GM12892 (cell line): ENCODE results near the gene PNCK.
"Not testable (repeated sequence)": the region's sequence is repeated elsewhere in the genome, so short reads cannot be mapped to it uniquely, and the experiment has no call there.

Experiments
- DNase-seq: peaks from one replicate; pipeline ENCODE4 v3.0.0; 2011; ENCODE audit not compliant: insufficient read length
- FAIRE-seq: peaks from 2 replicates; lab custom pipeline; 2011; peaks lifted over from hg19 to GRCh38; lab: Jason Lieb, UNC
- POLR2A ChIP-seq: IDR thresholded peaks from 2 replicates; pipeline ENCODE4 v1.6.1; 2011; ENCODE audit warnings: low read depth, low read length, control low read depth
- POLR2AphosphoS5 ChIP-seq: IDR thresholded peaks from 2 replicates; pipeline ENCODE4 v1.6.1; 2011; ENCODE audit warnings: low read depth, low read length, control low read depth
- TAF1 ChIP-seq: IDR thresholded peaks from 2 replicates; pipeline ENCODE4 v1.6.1; 2011; ENCODE audit warnings: low read depth, mild to moderate bottlenecking, control low read depth, low read length, borderline replicate concordance

The PNCK gene

DNA sequence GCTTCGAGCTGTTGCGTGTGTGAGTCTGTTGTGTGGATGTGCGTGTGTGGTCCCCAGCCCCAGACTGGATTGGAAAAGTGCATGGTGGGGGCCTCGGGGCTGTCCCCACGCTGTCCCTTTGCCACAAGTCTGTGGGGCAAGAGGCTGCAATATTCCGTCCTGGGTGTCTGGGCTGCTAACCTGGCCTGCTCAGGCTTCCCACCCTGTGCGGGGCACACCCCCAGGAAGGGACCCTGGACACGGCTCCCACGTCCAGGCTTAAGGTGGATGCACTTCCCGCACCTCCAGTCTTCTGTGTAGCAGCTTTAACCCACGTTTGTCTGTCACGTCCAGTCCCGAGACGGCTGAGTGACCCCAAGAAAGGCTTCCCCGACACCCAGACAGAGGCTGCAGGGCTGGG, 22.5 kb upstream of the PNCK start:
- FAIRE-seq (no peak), DNase-seq (no peak)
- TF ChIP-seq POLR2AphosphoS5 (no peak), TAF1 (no peak), POLR2A (no peak)

DNA sequence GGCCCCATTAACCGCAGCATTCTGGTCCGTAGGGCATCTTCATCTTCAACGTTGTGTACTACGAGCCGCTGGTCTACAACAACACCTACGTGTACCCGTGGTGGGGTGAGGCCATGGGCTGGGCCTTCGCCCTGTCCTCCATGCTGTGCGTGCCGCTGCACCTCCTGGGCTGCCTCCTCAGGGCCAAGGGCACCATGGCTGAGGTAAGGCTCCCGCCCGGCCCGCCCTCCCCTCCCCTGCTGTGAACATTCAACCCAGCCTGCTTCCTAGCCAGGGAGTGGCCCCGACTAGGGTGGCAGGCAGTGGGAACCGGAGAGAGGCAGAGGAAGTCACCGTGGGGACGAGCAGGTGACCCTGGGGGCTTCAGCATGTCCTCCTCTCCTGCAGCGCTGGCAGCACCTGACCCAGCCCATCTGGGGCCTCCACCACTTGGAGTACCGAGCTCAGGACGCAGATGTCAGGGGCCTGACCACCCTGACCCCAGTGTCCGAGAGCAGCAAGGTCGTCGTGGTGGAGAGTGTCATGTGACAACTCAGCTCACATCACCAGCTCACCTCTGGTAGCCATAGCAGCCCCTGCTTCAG, 21.2 kb upstream of the PNCK start:
- FAIRE-seq (no peak), DNase-seq (no peak)
- TF ChIP-seq POLR2A (no peak), POLR2AphosphoS5 (no peak), TAF1 (no peak)

DNA sequence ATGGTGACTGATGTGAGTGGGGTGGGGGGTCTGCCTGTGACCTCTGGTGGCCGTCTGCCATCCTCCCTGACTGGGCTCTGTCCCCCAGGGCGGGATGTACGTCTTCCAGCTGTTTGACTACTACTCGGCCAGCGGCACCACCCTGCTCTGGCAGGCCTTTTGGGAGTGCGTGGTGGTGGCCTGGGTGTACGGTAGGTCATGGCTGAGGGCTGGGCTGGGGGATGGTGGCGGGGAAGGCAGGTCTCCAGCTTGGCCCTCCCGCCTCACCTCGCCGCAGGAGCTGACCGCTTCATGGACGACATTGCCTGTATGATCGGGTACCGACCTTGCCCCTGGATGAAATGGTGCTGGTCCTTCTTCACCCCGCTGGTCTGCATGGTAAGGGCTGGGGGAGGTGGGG, 20.6 kb upstream of the PNCK start:
- not testable (repeated sequence) for DNase-seq, FAIRE-seq

DNA sequence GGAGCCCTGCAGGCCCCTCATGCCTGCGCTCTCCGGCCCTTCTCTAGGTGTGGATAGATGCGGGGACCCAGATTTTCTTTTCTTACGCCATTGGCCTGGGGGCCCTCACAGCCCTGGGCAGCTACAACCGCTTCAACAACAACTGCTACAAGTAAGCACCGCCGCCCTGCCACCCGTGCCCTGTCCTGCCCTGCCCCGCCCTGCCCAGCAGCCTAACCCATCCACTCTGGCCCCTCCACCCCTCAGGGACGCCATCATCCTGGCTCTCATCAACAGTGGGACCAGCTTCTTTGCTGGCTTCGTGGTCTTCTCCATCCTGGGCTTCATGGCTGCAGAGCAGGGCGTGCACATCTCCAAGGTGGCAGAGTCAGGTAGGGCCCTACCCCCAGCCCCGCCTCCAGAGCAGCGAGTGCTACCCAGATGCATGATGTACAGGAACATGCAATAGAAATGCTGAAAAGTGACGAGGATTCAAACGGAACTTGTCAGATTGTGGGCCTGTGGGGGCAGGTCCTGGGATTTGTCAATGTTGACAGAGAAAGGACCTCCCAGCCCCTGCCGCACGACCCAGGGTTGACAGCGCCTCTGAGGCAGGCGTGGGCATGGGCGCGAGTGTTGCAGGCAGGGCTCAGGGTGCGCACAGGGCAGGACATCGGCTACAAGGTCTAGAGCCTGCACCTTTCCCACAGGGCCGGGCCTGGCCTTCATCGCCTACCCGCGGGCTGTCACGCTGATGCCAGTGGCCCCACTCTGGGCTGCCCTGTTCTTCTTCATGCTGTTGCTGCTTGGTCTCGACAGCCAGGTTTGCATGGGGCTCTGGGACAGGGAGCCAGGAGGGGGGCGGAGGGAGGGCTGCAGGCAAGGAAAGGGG, 19.8 kb upstream of the PNCK start:
- DNase-seq (no peak), FAIRE-seq (no peak)
- TF ChIP-seq POLR2A = no peak
- TF ChIP-seq POLR2AphosphoS5 = no peak

GRCh38 chrX:153692611-153693156, 19.1 kb upstream of the PNCK start:
- TF ChIP-seq POLR2AphosphoS5 (no peak), TAF1 (no peak), POLR2A (no peak)
- DNase-seq (no peak), FAIRE-seq (no peak)

DNA sequence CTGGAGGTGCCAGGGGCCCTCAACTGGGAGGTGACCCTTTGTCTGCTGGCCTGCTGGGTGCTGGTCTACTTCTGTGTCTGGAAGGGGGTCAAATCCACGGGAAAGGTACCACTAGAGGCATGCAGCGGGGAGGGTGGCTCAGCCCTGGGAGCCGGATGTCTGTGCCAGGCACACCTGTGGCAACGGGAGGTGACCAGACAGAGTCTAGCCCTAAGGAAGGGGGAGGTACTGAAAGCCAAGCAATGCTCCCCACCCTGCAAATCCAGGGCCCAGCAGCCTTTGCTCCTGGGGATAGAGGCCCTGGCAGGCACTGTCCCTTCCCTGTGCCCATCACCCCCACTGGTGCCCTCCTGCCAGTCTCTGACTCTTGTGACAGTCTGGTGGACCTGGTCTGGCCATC, 18.4 kb upstream of the PNCK start:
- TF ChIP-seq TAF1 = no peak
- TF ChIP-seq POLR2A = no peak
- DNase-seq (no peak), FAIRE-seq (no peak)

DNA sequence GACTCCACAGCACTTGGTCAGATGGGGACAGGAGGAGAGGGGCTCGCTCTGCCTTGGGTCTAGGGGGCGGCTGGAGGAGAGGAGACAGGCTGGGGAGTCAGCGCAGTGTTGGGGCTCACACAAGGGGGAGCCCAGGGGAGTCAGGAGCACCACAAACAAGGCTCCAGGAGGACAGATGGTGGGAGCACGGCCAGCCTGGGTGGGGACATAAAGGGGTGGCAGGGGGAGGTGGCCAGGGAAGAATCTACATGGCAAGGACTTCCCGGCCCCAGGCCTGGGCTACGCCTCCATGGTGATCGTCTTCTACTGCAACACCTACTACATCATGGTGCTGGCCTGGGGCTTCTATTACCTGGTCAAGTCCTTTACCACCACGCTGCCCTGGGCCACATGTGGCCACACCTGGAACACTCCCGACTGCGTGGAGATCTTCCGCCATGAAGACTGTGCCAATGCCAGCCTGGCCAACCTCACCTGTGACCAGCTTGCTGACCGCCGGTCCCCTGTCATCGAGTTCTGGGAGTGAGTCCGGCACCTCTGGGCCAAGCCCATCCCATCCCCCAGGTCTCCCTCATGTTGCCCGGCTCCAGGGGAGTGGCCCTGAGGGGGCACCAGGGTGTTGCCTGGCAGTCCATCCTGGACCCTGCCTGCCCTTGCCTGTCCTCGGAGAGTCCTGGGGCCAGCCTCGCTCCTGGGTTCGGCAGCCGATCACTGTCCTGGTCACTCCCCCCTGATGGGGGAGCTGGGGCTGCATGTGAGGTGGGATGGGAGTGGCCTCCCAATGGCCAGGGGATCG, 17.6 kb upstream of the PNCK start:
- FAIRE-seq, DNase-seq: not testable (repeated sequence)

DNA sequence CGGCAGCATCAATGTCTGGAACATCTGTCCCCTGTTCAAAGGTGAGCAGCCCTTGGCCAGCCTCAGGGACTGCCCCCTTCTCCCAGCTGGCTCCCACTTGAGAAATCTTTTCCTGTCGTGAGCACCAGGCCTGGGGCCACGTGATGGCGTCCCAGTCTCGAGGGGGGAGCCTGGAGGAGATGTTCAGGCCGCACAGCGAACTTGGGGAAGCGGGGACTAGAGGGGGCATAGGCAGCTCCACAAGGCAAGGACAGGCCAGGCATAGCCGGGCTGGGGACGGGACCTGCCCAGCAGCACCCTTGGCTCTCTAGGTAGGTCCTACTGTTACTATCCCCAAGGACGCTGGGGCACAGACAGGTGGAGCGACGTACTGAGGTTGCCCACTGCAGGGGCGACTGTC, 16.9 kb upstream of the PNCK start:
- no peak for DNase-seq
- TF ChIP-seq POLR2A (no peak), TAF1 (no peak), POLR2AphosphoS5 (no peak)
- no peak for FAIRE-seq

DNA sequence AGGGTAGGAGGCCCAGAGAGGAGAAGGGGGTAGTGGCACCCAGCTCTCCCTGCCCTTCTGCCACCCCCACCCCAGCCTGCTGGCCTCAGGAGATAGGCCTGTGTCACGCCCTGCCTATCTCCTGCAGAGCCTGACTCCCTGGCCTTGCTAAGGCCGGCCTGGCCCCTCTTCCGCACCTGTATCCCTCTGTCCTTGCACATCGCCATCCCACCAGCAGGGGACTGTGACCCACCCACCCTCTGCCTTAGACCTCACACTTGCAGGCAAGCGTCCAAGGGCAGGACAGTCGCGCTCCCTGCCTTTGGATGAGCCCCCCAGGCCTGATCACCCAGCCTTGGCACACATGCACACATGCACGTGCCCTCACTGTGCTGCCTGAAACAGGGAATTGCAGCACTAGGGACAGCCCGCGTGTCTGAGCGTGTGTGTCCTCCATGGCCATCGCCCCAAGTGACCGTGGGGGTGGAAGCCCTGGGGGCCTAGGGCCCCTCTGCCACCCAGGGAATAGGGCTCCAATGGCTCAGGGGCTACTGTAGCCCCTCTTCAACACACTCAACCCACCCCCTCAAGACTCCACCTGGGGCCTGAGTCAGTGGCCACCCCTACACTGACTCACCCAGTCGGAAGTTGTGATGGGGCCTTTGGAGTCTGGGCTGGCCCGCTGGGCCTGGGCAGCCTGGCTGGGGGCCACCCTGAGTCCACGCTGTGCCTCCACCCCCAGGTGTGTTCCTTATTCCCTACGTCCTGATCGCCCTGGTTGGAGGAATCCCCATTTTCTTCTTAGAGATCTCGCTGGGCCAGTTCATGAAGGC, 16.2 kb upstream of the PNCK start:
- DNase-seq (no peak), FAIRE-seq (no peak)
- TF ChIP-seq POLR2A = no peak
- no peak for TF ChIP-seq POLR2AphosphoS5
- no peak for TF ChIP-seq TAF1

- DNase-seq (no peak), FAIRE-seq (no peak)
- TF ChIP-seq POLR2A = no peak
- no peak for TF ChIP-seq TAF1
- TF ChIP-seq POLR2AphosphoS5 = no peak
Measured at GRCh38 chrX:153688911-153689590, 15.4 kb upstream of the PNCK start.

- DNase-seq (no peak), FAIRE-seq (no peak)
- no peak for TF ChIP-seq POLR2A
- no peak for TF ChIP-seq POLR2AphosphoS5
- TF ChIP-seq TAF1 = no peak
Measured at GRCh38 chrX:153688506-153688905, 14.9 kb upstream of the PNCK start.
